HL-60 (cell line): ENCODE results near the gene BOLL.

ENCODE experiments used
- CTCF ChIP-seq: IDR thresholded peaks from one replicate; pipeline ENCODE4 v1.5.1; 2011; ENCODE audit warnings: low read length, control low read depth, inconsistent platforms; ENCODE audit not compliant: insufficient read depth
- POLR2AphosphoS5 ChIP-seq: IDR thresholded peaks from 2 replicates; pipeline ENCODE4 v1.6.1; 2012; ENCODE audit warnings: low read depth

- TF ChIP-seq CTCF (no peak), POLR2AphosphoS5 (no peak)
These were observed 58.1 kb downstream of the BOLL start for GRCh38 chr2:197727011-197727410.
